Measurements from ENCODE around the gene SYT5. TPM values are rescaled to one million over a fixed set of nuclear protein-coding genes. Genes with fewer than 3 reads are reported as not detected.
A peak's percentile ranks its signal among the peaks of the same experiment; 100 is the strongest.

Gene SYT5
- polyA plus RNA-seq, 3 donors: not detected

DNA sequence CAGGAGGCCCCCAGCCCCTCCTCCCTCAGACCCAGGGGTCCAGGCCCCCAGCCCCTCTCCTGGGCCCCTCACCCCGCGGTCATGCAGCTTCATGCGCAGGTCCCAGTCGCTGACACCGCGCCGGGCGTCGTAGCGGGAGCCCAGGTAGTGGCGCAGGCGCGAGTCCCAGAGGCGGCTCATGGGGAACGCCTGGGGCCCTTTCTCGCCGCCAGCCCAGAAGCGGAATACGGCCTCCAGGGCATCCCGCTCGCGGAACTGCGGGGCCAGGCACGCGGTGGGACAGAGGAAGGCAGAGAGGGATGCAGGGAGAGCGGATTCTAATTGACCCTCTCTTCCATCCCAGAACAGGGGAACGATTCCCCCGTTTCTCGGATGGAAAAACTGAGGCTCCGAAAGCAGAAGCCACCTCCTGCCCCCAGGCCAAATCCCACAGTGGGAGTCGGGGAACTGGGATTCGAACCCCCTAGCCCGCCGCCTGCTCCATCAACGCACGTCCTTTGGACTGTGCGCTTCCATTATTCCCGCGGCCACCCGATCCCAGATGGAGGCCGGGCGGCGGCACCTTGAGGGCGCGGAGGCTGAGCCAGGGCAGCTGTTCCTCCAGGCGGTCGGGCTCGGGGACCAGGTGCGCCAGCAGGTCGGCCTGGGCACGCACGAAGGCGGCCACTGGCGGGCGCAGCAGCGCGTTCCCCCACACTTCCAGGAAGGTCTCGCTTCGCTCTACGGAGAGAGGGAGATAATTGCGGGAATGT is 18.3 kb downstream of the SYT5 start:
- Histone ChIP-seq H2AFZ (ENCODE audit: insufficient read depth, low read depth, low read length, poor library complexity, severe bottlenecking) (no peak overlapping the region), H3K4me2 (replicated peaks; ENCODE audit: extremely low read depth, low read length, poor library complexity, severe bottlenecking) (no peak overlapping the region), H3K79me2 (ENCODE audit: insufficient read depth, low read length) (no peaks in the 10 kb centered on the region), H3K27ac (ENCODE audit: low read depth in 1 of 2, low read length in 2 of 2) (no peak overlapping the region), H3K4me3 (replicated peaks in 1 of 3; ENCODE audit: low read depth in 2 of 3, low read length in 3 of 3) (no peak overlapping the region), H3K4me1 (ENCODE audit: control insufficient read depth in 1 of 2, insufficient read depth in 2 of 2, low read length in 2 of 2) (peaks cover 8 to 17% of the 10 kb centered on the region in 2 donors), H4K20me1 (ENCODE audit: insufficient read depth, low read length) (no peaks in the 10 kb centered on the region), H3K36me3 (replicated peaks in 1 of 2; ENCODE audit: control insufficient read depth in 1 of 2, insufficient read depth in 2 of 2, low read length in 2 of 2) (no peaks in the 10 kb centered on the region), H3K27me3 (ENCODE audit: control insufficient read depth in 2 of 2, insufficient read depth in 2 of 2, low read length in 2 of 2) (peaks cover 10 to 81% of the 10 kb centered on the region in 2 donors), H3K9me3 (replicated peaks in 1 of 2; ENCODE audit: control insufficient read depth in 1 of 2, insufficient read depth in 1 of 2, low read length in 2 of 2) (peaks cover 7 to 13% of the 10 kb centered on the region in 2 donors), H3K9ac (ENCODE audit: insufficient read depth, low read length, poor library complexity, severe bottlenecking) (no peak overlapping the region)
- Mint-ChIP-seq H3K27ac (no peak overlapping the region), H3K4me1 (peaks cover 8% of the 10 kb centered on the region), H3K36me3 (peaks cover 4% of the 10 kb centered on the region in 2 donors), H3K9me3 (peaks cover 9 to 23% (median 13%) of the 10 kb centered on the region in 7 donors), H3K27me3 (ENCODE audit: low read depth in 3 of 3) (peaks cover 69 to 94% (median 91%) of the 10 kb centered on the region in 3 donors), H3K4me3 (peak overlapping the region in 1 of 2 donors; percentile 65)
- no peak for DNase-seq
- intact Hi-C loops (cut with micrococcal nuclease): loop anchor here in 1 of 2 donors (10.0 kb wide), 1 partner anchor 77 kb away; no protein-coding TSS in a partner anchor
- 32% methylated on average over 42 of the region's 61 CpGs for WGBS (ENCODE audit: insufficient coverage)
- TF ChIP-seq, protein P1, sequence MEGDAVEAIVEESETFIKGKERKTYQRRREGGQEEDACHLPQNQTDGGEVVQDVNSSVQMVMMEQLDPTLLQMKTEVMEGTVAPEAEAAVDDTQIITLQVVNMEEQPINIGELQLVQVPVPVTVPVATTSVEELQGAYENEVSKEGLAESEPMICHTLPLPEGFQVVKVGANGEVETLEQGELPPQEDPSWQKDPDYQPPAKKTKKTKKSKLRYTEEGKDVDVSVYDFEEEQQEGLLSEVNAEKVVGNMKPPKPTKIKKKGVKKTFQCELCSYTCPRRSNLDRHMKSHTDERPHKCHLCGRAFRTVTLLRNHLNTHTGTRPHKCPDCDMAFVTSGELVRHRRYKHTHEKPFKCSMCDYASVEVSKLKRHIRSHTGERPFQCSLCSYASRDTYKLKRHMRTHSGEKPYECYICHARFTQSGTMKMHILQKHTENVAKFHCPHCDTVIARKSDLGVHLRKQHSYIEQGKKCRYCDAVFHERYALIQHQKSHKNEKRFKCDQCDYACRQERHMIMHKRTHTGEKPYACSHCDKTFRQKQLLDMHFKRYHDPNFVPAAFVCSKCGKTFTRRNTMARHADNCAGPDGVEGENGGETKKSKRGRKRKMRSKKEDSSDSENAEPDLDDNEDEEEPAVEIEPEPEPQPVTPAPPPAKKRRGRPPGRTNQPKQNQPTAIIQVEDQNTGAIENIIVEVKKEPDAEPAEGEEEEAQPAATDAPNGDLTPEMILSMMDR (IDR thresholded peaks at IDR 0.05): no peak

DNA sequence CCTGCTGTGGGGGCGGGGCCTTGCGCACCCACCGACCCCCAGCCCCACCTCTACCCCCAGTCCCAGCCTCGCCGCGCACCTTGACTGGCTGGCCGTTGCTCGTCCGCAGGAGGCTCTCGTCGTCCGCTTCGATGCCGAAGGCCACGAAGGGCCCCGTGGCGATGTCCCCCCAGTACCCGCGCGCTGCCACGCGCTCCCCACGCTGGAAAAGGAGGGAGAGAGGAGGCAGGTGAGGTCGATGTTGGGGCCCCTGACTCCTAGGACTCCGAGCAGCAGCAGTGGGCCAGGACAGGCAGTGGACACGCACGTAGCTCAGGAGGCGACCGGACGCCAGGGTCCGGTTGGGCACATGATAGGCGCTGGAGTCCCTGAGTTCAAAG is 19.1 kb downstream of the SYT5 start:
- Histone ChIP-seq H3K27me3 (ENCODE audit: control insufficient read depth in 2 of 2, insufficient read depth in 2 of 2, low read length in 2 of 2) (peaks cover 18 to 81% of the 10 kb centered on the region in 2 donors), H4K20me1 (ENCODE audit: insufficient read depth, low read length) (no peaks in the 10 kb centered on the region), H3K4me1 (ENCODE audit: control insufficient read depth in 1 of 2, insufficient read depth in 2 of 2, low read length in 2 of 2) (peaks cover 5 to 17% of the 10 kb centered on the region in 2 donors), H3K27ac (ENCODE audit: low read depth in 1 of 2, low read length in 2 of 2) (no peak overlapping the region), H3K9me3 (replicated peaks in 1 of 2; ENCODE audit: control insufficient read depth in 1 of 2, insufficient read depth in 1 of 2, low read length in 2 of 2) (peaks cover 6 to 8% of the 10 kb centered on the region in 2 donors), H3K9ac (ENCODE audit: insufficient read depth, low read length, poor library complexity, severe bottlenecking) (no peak overlapping the region), H2AFZ (ENCODE audit: insufficient read depth, low read depth, low read length, poor library complexity, severe bottlenecking) (no peak overlapping the region), H3K4me3 (replicated peaks in 1 of 3; ENCODE audit: low read depth in 2 of 3, low read length in 3 of 3) (no peak overlapping the region), H3K79me2 (ENCODE audit: insufficient read depth, low read length) (no peaks in the 10 kb centered on the region), H3K4me2 (replicated peaks; ENCODE audit: extremely low read depth, low read length, poor library complexity, severe bottlenecking) (no peak overlapping the region), H3K36me3 (replicated peaks in 1 of 2; ENCODE audit: control insufficient read depth in 1 of 2, insufficient read depth in 2 of 2, low read length in 2 of 2) (no peaks in the 10 kb centered on the region)
- TF ChIP-seq, protein P1 (IDR thresholded peaks at IDR 0.05): no peak
- intact Hi-C loops (cut with micrococcal nuclease): loop anchor here in 1 of 2 donors (10.0 kb wide), 1 partner anchor 76 kb away; no protein-coding TSS in a partner anchor
- Mint-ChIP-seq H3K27ac (no peak overlapping the region), H3K36me3 (peaks cover 2 to 6% of the 10 kb centered on the region in 2 donors), H3K4me1 (peaks cover 7% of the 10 kb centered on the region), H3K9me3 (peaks cover 3 to 23% (median 15%) of the 10 kb centered on the region in 7 donors), H3K27me3 (ENCODE audit: low read depth in 3 of 3) (peaks cover 68 to 94% (median 91%) of the 10 kb centered on the region in 3 donors), H3K4me3 (peak overlapping the region in 1 of 2 donors; percentile 65)
- 33% methylated on average over 15 of the region's 32 CpGs for WGBS (ENCODE audit: insufficient coverage)
- DNase-seq: no peak
